Loucy (cell line): ENCODE measurements around the gene ANKRD36B.
"Not testable (repeated sequence)": the region's sequence is repeated elsewhere in the genome, so short reads cannot be mapped to it uniquely, and the experiment has no call there.

ENCODE experiments used
- H2AFZ ChIP-seq: fragments of 200-600 bp; sonication (generic); 2 replicates; pipeline ENCODE4 v1.6.0; 2016; ENCODE audit warnings: antibody characterized with exemption, mild to moderate bottlenecking, low read length, moderate library complexity
- H3F3A ChIP-seq: fragments of 200-600 bp; 2 replicates; pipeline ENCODE4 v1.6.0; 2016; ENCODE audit warnings: antibody characterized with exemption, low read depth, mild to moderate bottlenecking
- H3K27me3 ChIP-seq: fragments of 200-600 bp; sonication (generic); 2 replicates; pipeline ENCODE4 v1.6.1; 2014; ENCODE audit warnings: low read length, mild to moderate bottlenecking; ENCODE audit not compliant: insufficient read depth, poor library complexity, severe bottlenecking
- H3K36me3 ChIP-seq: fragments of 200-600 bp; sonication (generic); 2 replicates; pipeline ENCODE4 v1.6.1; 2016; ENCODE audit warnings: low read length; ENCODE audit not compliant: insufficient read depth
- H3K4me1 ChIP-seq: fragments of 200-600 bp; sonication (generic); 2 replicates; pipeline ENCODE4 v1.5.1; 2014; ENCODE audit warnings: low read length, mild to moderate bottlenecking; ENCODE audit not compliant: insufficient read depth, poor library complexity, severe bottlenecking
- H3K4me2 ChIP-seq: fragments of 200-600 bp; sonication (generic); 2 replicates; pipeline ENCODE4 v1.6.0; 2014; ENCODE audit warnings: antibody characterized with exemption, low read length, low read depth, mild to moderate bottlenecking; ENCODE audit not compliant: poor library complexity, severe bottlenecking
- H3K4me3 ChIP-seq: fragments of 200-600 bp; sonication (generic); 2 replicates; pipeline ENCODE4 v1.5.1; 2014; ENCODE audit warnings: low read length, mild to moderate bottlenecking, mixed read lengths; ENCODE audit not compliant: poor library complexity, severe bottlenecking
- H3K79me2 ChIP-seq: fragments of 200-600 bp; sonication (generic); 2 replicates; pipeline ENCODE4 v1.6.1; 2014; ENCODE audit warnings: low read length; ENCODE audit not compliant: insufficient read depth
- H3K9ac ChIP-seq: fragments of 200-600 bp; sonication (generic); 2 replicates; pipeline ENCODE4 v1.6.0; 2014; ENCODE audit warnings: mild to moderate bottlenecking, low read depth, low read length, moderate library complexity; ENCODE audit not compliant: poor library complexity, severe bottlenecking
- H3K9me2 ChIP-seq: fragments of 200-600 bp; sonication (generic); replicated peaks from 2 replicates; pipeline ENCODE4 v1.6.1; 2016; ENCODE audit warnings: low read depth, low read length, mixed read lengths
- H3K9me3 ChIP-seq: fragments of 200-600 bp; sonication (generic); 2 replicates; pipeline ENCODE4 v1.6.1; 2014; ENCODE audit warnings: mild to moderate bottlenecking, antibody characterized with exemption, low read length, low read depth; ENCODE audit not compliant: insufficient read depth
- H4K20me1 ChIP-seq: fragments of 200-600 bp; sonication (generic); 2 replicates; pipeline ENCODE4 v1.6.0; 2014; ENCODE audit warnings: antibody characterized with exemption, low read length, mild to moderate bottlenecking; ENCODE audit not compliant: insufficient read depth, poor library complexity, severe bottlenecking

Gene ANKRD36B

DNA sequence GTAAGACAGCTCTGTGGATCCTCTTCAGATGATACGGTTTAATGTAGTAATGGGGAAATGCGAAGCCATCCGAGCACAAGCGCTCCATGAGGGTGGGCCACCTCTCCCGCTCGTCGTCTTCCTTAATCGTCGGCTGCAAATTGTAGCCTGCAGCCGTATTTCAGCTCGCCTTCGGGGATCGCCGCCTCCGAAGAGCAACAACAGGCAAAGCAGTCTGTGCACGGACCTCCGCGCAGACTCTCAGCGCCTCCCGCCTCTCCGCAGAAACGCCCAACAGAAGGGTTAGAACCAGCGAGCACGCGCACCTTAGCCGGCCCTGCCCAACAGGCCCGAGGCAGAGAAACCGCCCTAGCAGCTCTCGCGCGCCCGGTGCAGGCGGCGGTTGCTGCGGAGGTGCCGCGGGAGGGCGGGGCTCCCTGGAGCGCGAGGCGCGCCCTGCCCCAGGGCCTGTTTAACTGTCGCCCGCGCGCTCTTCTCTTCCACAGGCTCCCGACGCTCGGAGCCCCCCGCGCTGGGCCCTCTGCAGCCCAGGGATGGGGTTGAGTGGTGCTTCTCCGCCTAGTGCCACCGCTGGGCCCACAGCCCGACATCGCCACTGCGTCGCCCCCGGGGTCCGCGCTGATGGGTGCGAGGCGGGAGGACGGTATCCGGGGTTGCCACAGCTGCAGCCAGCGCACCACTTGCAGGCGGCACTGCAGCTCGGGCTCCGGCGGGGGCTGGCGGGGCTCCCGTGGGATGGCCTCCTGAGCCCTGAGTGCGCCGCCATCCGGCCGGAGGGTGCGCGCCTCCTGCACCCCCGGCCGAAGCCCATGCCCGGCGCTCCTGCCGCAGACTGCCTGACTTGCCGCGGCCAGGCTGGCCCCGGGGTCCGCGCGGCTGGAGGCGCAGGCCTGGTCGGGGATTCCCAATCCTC lies at the start of gene ANKRD36B:
Gene ANKRD36B, minus strand, starts transcription at position 280 of the 913 bp plus-strand sequence. Its CDS starts 192 bp downstream, at position 88.
- H3K9me2 ChIP-seq, H3K4me1 ChIP-seq, H3K79me2 ChIP-seq, H4K20me1 ChIP-seq, H3F3A ChIP-seq, H3K27me3 ChIP-seq, H3K36me3 ChIP-seq, H3K9me3 ChIP-seq: not testable (repeated sequence)
- peak within 1 kb of the TSS; percentile 88 for H3K9ac ChIP-seq
- H3K4me2 ChIP-seq: peak within 1 kb of the TSS; percentile 89
- H2AFZ ChIP-seq: peak within 1 kb of the TSS; percentile 99
- H3K4me3 ChIP-seq: peak within 1 kb of the TSS; percentile 93

DNA sequence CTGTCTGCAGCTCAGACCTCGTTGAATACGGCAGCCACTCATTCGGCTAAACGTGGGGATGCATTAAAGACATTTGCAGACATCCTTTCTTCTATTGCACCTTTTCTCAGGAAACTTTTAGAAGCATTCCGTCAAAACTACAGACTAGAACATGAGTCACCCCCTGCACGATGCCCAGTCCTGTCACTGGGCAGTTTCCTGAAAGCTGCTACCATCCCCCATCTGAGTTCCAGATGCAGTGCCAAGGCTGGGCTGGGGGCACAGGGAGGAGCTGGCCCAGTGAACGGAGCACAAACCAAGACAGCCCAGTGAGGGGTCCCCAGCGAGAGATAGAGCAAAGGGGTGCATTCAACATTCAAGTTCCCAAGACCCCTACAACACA lies 36.4 kb upstream of the ANKRD36B start:
- H3K9ac ChIP-seq, H4K20me1 ChIP-seq, H3K9me3 ChIP-seq, H3K4me2 ChIP-seq, H3F3A ChIP-seq, H3K9me2 ChIP-seq, H2AFZ ChIP-seq, H3K79me2 ChIP-seq, H3K4me3 ChIP-seq, H3K4me1 ChIP-seq, H3K36me3 ChIP-seq, H3K27me3 ChIP-seq: not testable (repeated sequence)

DNA sequence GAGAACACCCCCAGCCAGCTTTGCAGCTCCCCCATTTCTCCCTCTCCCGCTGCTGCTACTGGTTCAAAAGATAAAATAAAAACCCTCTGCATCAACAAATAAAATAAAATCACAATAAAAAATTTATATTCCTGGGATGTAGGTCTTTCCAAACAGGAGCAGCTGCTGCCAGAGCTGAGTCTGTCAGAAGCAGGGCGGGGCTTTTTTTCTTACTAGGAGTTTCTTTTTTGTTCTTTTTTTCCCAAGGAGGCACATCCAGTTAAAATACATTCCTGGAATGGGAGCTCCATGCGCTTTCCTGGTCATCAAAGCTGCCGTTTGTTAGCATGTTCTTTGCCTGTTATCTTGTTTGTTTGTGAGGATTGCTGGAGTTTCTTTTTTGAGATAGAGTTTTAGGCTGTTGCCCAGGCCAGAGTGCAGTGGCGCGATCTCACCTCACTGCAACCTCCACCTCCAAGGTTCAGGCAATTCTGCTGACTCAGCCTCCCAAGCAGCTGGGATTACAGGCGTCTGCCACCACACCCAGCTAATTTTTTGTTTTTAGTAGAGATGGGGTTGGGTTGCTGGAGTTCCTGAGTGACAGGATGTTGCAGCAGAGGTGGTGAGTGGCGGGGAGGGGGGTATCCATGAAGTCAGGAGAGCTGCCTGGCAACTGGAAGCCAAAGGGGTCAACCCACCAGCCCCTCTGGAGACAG lies 35.8 kb upstream of the ANKRD36B start:
- H3K9ac ChIP-seq, H3K4me2 ChIP-seq, H4K20me1 ChIP-seq, H3K4me1 ChIP-seq, H3K36me3 ChIP-seq, H3K9me2 ChIP-seq, H3K4me3 ChIP-seq, H3F3A ChIP-seq, H3K79me2 ChIP-seq, H3K27me3 ChIP-seq, H2AFZ ChIP-seq, H3K9me3 ChIP-seq: not testable (repeated sequence)

GRCh38 chr2:97622976-97623375 lies 33.3 kb upstream of the ANKRD36B start:
- H3K9ac ChIP-seq, H3K27me3 ChIP-seq, H4K20me1 ChIP-seq, H3K4me1 ChIP-seq, H3K9me2 ChIP-seq, H3K36me3 ChIP-seq, H3K4me2 ChIP-seq, H3K79me2 ChIP-seq, H3F3A ChIP-seq, H3K4me3 ChIP-seq, H3K9me3 ChIP-seq, H2AFZ ChIP-seq: not testable (repeated sequence)

DNA sequence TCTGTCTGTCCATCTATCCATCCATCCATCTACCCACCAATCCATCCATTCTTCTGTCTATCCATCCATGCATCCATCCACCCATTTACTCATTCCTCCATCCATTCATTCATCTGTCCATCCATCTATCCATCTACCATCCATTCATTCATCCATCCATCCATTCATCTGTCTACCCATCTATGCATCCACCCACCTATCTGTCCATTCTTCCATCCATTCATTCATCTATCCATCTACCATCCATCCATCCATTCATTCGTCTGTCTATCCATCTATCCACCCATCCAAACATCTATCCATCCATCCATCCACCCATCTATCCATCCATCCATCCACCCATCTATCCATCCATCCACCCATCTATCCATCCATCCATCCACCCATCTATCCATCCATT lies 30.8 kb upstream of the ANKRD36B start:
- not testable (repeated sequence) for H2AFZ ChIP-seq, H3K4me1 ChIP-seq, H3K36me3 ChIP-seq, H3K4me2 ChIP-seq, H3K27me3 ChIP-seq, H3K9me2 ChIP-seq, H3K9me3 ChIP-seq, H3K4me3 ChIP-seq, H3K79me2 ChIP-seq, H4K20me1 ChIP-seq, H3K9ac ChIP-seq, H3F3A ChIP-seq

- not testable (repeated sequence) for H3K36me3 ChIP-seq, H3K4me3 ChIP-seq, H3K9ac ChIP-seq, H3K4me1 ChIP-seq, H3F3A ChIP-seq, H3K79me2 ChIP-seq, H3K9me3 ChIP-seq, H3K9me2 ChIP-seq, H2AFZ ChIP-seq, H3K4me2 ChIP-seq, H3K27me3 ChIP-seq, H4K20me1 ChIP-seq
Measured at GRCh38 chr2:97618939-97619827, 29.5 kb upstream of the ANKRD36B start.
